ENCODE results near the gene XKR7.

GRCh38 chr20:31974296-31974695, 6.3 kb downstream of the XKR7 start:
- no peak for TF ChIP-seq CTCF (IDR thresholded peaks at IDR 0.05; ENCODE audit: low read length)
- TF ChIP-seq EZH2 (optimal IDR thresholded peaks at IDR 0.05; ENCODE audit: low read depth, low read length), result no peak
